HEK293 (cell line): Measurements from ENCODE around the gene PRKAG2.

ENCODE experiments used
- CTCF ChIA-PET: fragments of 350-600 bp; formaldehyde crosslinking; extraction: SDS; loops from one replicate; lab custom pipeline; 2021; ENCODE audit warnings: antibody characterized with exemption; lab: Yijun Ruan, JAX
- POLR2A ChIA-PET: fragments of 300-600 bp; formaldehyde crosslinking; extraction: SDS; loops from one replicate; lab custom pipeline; 2020; ENCODE audit warnings: antibody characterized with exemption, inconsistent platforms; lab: Yijun Ruan, JAX
- H3K27ac ChIP-seq: fragments of 200-500 bp; sonication (Bioruptor generic); 2 replicates; pipeline ENCODE4 v1.5.1; 2014; ENCODE audit warnings: low read depth, low read length, control low read depth, inconsistent platforms; ENCODE audit errors: extremely low read depth
- H3K36me3 ChIP-seq, 2 experiments: fragments of 200-500 bp in 1 of 2; sonication (Bioruptor generic) in 1 of 2; 1 replicate in 1 of 2; 2 replicates in 1 of 2; pipeline ENCODE4 v1.5.1; 2014 to 2017; ENCODE audit warnings: inconsistent platforms in 2 of 2, low read length in 2 of 2; ENCODE audit not compliant: control insufficient read depth in 2 of 2, insufficient read depth in 1 of 2
- H3K4me1 ChIP-seq: fragments of 200-500 bp; sonication (Bioruptor generic); 2 replicates; pipeline ENCODE4 v1.5.1; 2014; ENCODE audit warnings: mild to moderate bottlenecking, low read length, inconsistent platforms; ENCODE audit not compliant: control insufficient read depth, insufficient read depth
- H3K4me3 ChIP-seq: 2 replicates; pipeline ENCODE4 v1.5.1; 2011; ENCODE audit warnings: low read depth, mild to moderate bottlenecking, control low read depth, low read length, moderate library complexity
- H3K9me3 ChIP-seq: fragments of 200-500 bp; sonication (Bioruptor generic); 2 replicates; pipeline ENCODE4 v1.5.1; 2014; ENCODE audit warnings: low read depth, low read length, inconsistent platforms; ENCODE audit not compliant: control insufficient read depth, insufficient read depth
- FEZF1 ChIP-seq: fragments of 450-650 bp; formaldehyde crosslinking; IDR thresholded peaks from 2 replicates; pipeline ENCODE4 v1.5.1; 2016; ENCODE audit warnings: missing biosample characterization, missing genetic modification characterization
- ZBTB1 ChIP-seq: fragments of 450-650 bp; formaldehyde crosslinking; IDR thresholded peaks from 2 replicates; pipeline ENCODE4 v1.5.1; 2016; ENCODE audit warnings: missing biosample characterization, missing genetic modification characterization
- ZBTB20 ChIP-seq: fragments of 450-650 bp; formaldehyde crosslinking; IDR thresholded peaks from 2 replicates; pipeline ENCODE4 v1.5.1; 2016; ENCODE audit warnings: missing biosample characterization, missing genetic modification characterization
- ZBTB8A ChIP-seq: fragments of 450-650 bp; formaldehyde crosslinking; IDR thresholded peaks from 2 replicates; pipeline ENCODE4 v1.5.1; 2016; ENCODE audit warnings: missing biosample characterization, missing genetic modification characterization
- ZEB2 ChIP-seq: fragments of 450-650 bp; formaldehyde crosslinking; IDR thresholded peaks from 2 replicates; pipeline ENCODE4 v1.5.1; 2016; ENCODE audit warnings: missing biosample characterization, missing genetic modification characterization
- ZIC2 ChIP-seq: fragments of 450-650 bp; formaldehyde crosslinking; IDR thresholded peaks from 2 replicates; pipeline ENCODE4 v1.5.1; 2016; ENCODE audit warnings: missing biosample characterization, missing genetic modification characterization
- ZNF133 ChIP-seq: fragments of 450-650 bp; formaldehyde crosslinking; IDR thresholded peaks from 2 replicates; pipeline ENCODE4 v1.5.1; 2016; ENCODE audit warnings: missing biosample characterization, missing genetic modification characterization
- ZNF140 ChIP-seq: fragments of 450-650 bp; formaldehyde crosslinking; IDR thresholded peaks from 2 replicates; pipeline ENCODE4 v1.5.1; 2016; ENCODE audit warnings: missing biosample characterization, missing genetic modification characterization
- ZNF473 ChIP-seq: fragments of 450-650 bp; formaldehyde crosslinking; IDR thresholded peaks from 2 replicates; pipeline ENCODE4 v1.5.1; 2017; ENCODE audit warnings: missing biosample characterization, missing genetic modification characterization
- ZNF521 ChIP-seq: fragments of 450-650 bp; formaldehyde crosslinking; IDR thresholded peaks from 2 replicates; pipeline ENCODE4 v1.5.1; 2017; ENCODE audit warnings: missing biosample characterization, mild to moderate bottlenecking, missing genetic modification characterization
- ZNF624 ChIP-seq: fragments of 450-650 bp; formaldehyde crosslinking; IDR thresholded peaks from 2 replicates; pipeline ENCODE4 v1.5.1; 2017; ENCODE audit warnings: missing biosample characterization, missing genetic modification characterization
- ZNF658 ChIP-seq: fragments of 450-650 bp; formaldehyde crosslinking; IDR thresholded peaks from 2 replicates; pipeline ENCODE4; 2016; ENCODE audit warnings: missing biosample characterization, missing genetic modification characterization
- ZNF660 ChIP-seq: fragments of 450-650 bp; IDR thresholded peaks from 2 replicates; pipeline ENCODE4 v1.5.1; 2018; ENCODE audit warnings: missing biosample characterization, mild to moderate bottlenecking, missing genetic modification characterization
- ZNF670 ChIP-seq: fragments of 450-650 bp; formaldehyde crosslinking; IDR thresholded peaks from 2 replicates; pipeline ENCODE4 v1.5.1; 2016; ENCODE audit warnings: missing biosample characterization, missing genetic modification characterization, low read depth
- ZNF701 ChIP-seq: fragments of 450-650 bp; formaldehyde crosslinking; IDR thresholded peaks from 2 replicates; pipeline ENCODE4 v1.5.1; 2016; ENCODE audit warnings: missing biosample characterization, missing genetic modification characterization
- ZSCAN16 ChIP-seq: fragments of 450-650 bp; formaldehyde crosslinking; IDR thresholded peaks from 2 replicates; pipeline ENCODE4 v1.5.1; 2016; ENCODE audit warnings: missing biosample characterization, missing genetic modification characterization
- TF ChIP-seq, protein P1 (sequence below): fragments of 450-650 bp; formaldehyde crosslinking; IDR thresholded peaks from 2 replicates; pipeline ENCODE4 v1.5.1; 2017; ENCODE audit warnings: missing biosample characterization, missing genetic modification characterization
- TF ChIP-seq, protein P2 (sequence below): fragments of 450-650 bp; formaldehyde crosslinking; IDR thresholded peaks from 2 replicates; pipeline ENCODE4 v1.5.1; 2016; ENCODE audit warnings: missing biosample characterization, missing genetic modification characterization
- TF ChIP-seq, protein P3 (sequence below): fragments of 450-650 bp; formaldehyde crosslinking; IDR thresholded peaks from 2 replicates; pipeline ENCODE4 v1.5.1; 2017; ENCODE audit warnings: missing biosample characterization, missing genetic modification characterization
- TF ChIP-seq, protein P4 (sequence below): fragments of 450-650 bp; formaldehyde crosslinking; IDR thresholded peaks from 2 replicates; pipeline ENCODE4 v1.5.0; 2017; ENCODE audit warnings: missing biosample characterization, missing genetic modification characterization, borderline replicate concordance
- TF ChIP-seq, protein P5 (sequence below): fragments of 450-650 bp; formaldehyde crosslinking; IDR thresholded peaks from 2 replicates; pipeline ENCODE4 v1.5.1; 2016; ENCODE audit warnings: missing biosample characterization, missing genetic modification characterization

PRKAG2 gene

DNA sequence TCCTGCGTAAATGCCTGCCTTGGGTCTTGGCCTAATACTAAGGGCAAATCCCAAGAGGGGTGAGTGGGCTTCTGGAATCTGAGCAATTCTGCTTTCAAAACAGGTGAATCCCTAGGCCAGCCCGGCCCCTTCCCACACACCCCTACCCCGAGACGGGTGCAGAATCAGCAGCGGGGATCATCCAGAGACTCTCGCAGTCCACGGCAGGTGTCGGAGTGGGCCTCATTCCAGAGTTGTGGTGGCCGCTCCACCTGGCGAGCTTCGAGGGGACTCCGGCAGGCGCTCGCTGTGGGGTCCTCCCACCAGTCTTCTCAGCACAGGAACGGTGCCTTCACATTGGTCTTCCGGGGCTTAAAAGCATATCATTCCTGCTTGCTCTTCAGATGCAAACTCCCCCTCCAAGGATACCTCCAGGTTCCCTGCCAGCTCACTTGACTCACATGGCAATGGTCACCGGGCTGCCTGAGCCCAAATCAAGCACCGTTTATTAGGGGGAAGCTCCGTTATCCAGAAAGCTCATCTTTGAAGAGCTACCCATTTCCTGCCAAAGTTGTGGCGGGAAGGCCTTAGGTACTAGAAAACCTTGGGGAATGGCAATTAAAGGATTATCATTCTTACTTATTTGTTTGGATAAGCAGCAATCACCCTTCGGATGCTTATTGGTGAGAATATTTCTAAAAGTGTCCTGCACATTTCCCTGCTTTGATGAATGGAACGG lies 67.6 kb downstream of the PRKAG2 start (continued):
- no peak for TF ChIP-seq ZNF140 (tag by site-specific recombination)
- TF ChIP-seq, protein P1, sequence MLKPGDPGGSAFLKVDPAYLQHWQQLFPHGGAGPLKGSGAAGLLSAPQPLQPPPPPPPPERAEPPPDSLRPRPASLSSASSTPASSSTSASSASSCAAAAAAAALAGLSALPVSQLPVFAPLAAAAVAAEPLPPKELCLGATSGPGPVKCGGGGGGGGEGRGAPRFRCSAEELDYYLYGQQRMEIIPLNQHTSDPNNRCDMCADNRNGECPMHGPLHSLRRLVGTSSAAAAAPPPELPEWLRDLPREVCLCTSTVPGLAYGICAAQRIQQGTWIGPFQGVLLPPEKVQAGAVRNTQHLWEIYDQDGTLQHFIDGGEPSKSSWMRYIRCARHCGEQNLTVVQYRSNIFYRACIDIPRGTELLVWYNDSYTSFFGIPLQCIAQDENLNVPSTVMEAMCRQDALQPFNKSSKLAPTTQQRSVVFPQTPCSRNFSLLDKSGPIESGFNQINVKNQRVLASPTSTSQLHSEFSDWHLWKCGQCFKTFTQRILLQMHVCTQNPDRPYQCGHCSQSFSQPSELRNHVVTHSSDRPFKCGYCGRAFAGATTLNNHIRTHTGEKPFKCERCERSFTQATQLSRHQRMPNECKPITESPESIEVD (tag by site-specific recombination): peak; percentile 59; the same call in 1 of the 2 replicates
- no peak for TF ChIP-seq ZSCAN16
- no peak for TF ChIP-seq ZEB2 (tag by site-specific recombination)
- TF ChIP-seq ZBTB1 (tag by site-specific recombination): no peak
- TF ChIP-seq ZNF660: no peak
- TF ChIP-seq ZNF658 (tag by site-specific recombination): no peak
- TF ChIP-seq ZBTB8A: 0 out of 2 replicates have a peak, but pooled peaks have one; percentile 11

DNA sequence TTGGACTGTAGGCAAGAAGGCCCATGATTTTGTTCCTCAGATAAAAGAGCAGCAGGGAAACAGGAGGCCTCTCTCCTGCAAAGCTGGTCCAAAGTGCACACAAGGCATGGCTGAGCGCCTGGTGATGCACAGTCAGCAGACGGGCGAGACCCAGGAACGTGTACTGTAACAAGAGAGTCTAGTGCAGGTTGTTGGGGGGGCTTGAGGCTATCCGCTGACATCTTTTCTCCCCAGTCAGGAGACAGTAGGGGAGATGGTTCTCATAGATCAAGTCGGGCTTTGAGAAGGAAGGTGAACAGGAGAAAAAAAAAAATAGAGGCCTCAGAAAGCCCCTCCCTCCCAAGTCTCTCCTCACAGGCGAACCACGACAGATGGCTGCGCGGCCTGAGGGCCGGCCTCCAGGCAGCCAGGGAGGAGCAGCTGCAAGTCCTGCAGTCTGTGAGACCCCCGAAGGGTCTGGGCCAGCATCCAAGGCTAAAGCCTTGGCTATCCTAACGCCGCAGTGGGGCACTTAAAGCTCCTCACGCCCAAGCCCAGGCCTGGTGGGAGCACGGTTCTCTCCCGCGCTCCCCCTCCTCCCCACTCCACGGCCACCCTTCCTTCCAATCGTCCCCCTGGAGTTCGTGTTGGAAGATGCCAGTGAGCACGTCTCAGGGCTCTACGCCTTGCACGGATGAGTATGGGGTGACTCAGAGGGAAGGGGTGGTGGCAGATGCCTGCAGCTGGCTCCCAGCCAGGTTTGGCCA lies 68.3 kb downstream of the PRKAG2 start:
- ChIA-PET CTCF (interaction anchor here (0.7 kb wide), 2 partner anchors 177 to 440 kb away, joined by 3 to 4 read pairs; no protein-coding TSS in a partner anchor), POLR2A (interaction anchor here (0.9 kb wide), 1 partner anchor 11 kb away, joined by 3 read pairs; no protein-coding TSS in a partner anchor)
- no peak overlapping the region for H3K27ac ChIP-seq
- no peaks in the 10 kb centered on the region for H3K4me1 ChIP-seq
- no peak overlapping the region for H3K4me3 ChIP-seq
- no peaks in the 10 kb centered on the region for H3K36me3 ChIP-seq
- TF ChIP-seq ZNF473 (tag by site-specific recombination): no peak
- TF ChIP-seq, protein P2, sequence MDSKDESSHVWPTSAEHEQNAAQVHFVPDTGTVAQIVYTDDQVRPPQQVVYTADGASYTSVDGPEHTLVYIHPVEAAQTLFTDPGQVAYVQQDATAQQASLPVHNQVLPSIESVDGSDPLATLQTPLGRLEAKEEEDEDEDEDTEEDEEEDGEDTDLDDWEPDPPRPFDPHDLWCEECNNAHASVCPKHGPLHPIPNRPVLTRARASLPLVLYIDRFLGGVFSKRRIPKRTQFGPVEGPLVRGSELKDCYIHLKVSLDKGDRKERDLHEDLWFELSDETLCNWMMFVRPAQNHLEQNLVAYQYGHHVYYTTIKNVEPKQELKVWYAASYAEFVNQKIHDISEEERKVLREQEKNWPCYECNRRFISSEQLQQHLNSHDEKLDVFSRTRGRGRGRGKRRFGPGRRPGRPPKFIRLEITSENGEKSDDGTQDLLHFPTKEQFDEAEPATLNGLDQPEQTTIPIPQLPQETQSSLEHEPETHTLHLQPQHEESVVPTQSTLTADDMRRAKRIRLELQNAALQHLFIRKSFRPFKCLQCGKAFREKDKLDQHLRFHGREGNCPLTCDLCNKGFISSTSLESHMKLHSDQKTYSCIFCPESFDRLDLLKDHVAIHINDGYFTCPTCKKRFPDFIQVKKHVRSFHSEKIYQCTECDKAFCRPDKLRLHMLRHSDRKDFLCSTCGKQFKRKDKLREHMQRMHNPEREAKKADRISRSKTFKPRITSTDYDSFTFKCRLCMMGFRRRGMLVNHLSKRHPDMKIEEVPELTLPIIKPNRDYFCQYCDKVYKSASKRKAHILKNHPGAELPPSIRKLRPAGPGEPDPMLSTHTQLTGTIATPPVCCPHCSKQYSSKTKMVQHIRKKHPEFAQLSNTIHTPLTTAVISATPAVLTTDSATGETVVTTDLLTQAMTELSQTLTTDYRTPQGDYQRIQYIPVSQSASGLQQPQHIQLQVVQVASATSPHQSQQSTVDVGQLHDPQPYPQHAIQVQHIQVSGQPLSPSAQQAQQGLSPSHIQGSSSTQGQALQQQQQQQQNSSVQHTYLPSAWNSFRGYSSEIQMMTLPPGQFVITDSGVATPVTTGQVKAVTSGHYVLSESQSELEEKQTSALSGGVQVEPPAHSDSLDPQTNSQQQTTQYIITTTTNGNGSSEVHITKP (tag by site-specific recombination): peak; percentile 24; the same call in 1 of the 2 replicates
- H3K9me3 ChIP-seq: no peaks in the 10 kb centered on the region

DNA sequence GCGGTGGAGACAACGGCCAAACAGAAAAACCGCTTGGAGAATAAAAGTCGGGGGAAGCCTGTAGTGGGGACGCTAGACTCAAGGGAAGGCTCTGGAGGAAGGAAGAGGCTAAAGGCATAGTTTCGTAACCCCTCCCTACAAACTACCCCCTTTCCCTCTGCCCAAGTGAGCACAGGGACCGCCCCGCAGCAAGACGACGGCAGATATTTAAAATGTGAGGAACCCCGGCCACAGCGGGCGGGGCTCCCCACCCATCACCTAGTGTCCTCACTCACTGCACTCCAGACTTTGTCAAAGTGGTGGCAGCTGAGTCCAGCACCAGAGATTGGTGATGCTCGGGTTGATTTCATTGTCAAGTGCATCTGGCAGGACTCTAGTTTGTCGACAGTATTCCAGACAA lies 69.1 kb downstream of the PRKAG2 start:
- no peaks in the 10 kb centered on the region for H3K4me1 ChIP-seq
- H3K4me3 ChIP-seq: no peak overlapping the region
- ChIA-PET POLR2A (interaction anchor here (0.6 kb wide), 1 partner anchor 1794 kb away, joined by 3 read pairs; no protein-coding TSS in a partner anchor), CTCF (interaction anchor here (0.7 kb wide), 1 partner anchor 176 kb away, joined by 3 read pairs; no protein-coding TSS in a partner anchor)
- H3K36me3 ChIP-seq: no peaks in the 10 kb centered on the region
- no peak overlapping the region for H3K27ac ChIP-seq
- no peaks in the 10 kb centered on the region for H3K9me3 ChIP-seq
- TF ChIP-seq, protein P3, sequence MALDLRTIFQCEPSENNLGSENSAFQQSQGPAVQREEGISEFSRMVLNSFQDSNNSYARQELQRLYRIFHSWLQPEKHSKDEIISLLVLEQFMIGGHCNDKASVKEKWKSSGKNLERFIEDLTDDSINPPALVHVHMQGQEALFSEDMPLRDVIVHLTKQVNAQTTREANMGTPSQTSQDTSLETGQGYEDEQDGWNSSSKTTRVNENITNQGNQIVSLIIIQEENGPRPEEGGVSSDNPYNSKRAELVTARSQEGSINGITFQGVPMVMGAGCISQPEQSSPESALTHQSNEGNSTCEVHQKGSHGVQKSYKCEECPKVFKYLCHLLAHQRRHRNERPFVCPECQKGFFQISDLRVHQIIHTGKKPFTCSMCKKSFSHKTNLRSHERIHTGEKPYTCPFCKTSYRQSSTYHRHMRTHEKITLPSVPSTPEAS (tag by site-specific recombination): no peak
- TF ChIP-seq ZNF658 (tag by site-specific recombination) (no peak), ZNF133 (tag by site-specific recombination) (no peak), ZNF701 (no peak), ZBTB20 (tag by site-specific recombination) (no peak), ZIC2 (tag by site-specific recombination) (no peak), ZNF624 (no peak), ZNF670 (tag by site-specific recombination) (no peak), ZNF521 (no peak), FEZF1 (tag by site-specific recombination) (no peak)
- TF ChIP-seq, protein P4, sequence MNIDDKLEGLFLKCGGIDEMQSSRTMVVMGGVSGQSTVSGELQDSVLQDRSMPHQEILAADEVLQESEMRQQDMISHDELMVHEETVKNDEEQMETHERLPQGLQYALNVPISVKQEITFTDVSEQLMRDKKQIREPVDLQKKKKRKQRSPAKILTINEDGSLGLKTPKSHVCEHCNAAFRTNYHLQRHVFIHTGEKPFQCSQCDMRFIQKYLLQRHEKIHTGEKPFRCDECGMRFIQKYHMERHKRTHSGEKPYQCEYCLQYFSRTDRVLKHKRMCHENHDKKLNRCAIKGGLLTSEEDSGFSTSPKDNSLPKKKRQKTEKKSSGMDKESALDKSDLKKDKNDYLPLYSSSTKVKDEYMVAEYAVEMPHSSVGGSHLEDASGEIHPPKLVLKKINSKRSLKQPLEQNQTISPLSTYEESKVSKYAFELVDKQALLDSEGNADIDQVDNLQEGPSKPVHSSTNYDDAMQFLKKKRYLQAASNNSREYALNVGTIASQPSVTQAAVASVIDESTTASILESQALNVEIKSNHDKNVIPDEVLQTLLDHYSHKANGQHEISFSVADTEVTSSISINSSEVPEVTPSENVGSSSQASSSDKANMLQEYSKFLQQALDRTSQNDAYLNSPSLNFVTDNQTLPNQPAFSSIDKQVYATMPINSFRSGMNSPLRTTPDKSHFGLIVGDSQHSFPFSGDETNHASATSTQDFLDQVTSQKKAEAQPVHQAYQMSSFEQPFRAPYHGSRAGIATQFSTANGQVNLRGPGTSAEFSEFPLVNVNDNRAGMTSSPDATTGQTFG: no peak
- TF ChIP-seq, protein P5, sequence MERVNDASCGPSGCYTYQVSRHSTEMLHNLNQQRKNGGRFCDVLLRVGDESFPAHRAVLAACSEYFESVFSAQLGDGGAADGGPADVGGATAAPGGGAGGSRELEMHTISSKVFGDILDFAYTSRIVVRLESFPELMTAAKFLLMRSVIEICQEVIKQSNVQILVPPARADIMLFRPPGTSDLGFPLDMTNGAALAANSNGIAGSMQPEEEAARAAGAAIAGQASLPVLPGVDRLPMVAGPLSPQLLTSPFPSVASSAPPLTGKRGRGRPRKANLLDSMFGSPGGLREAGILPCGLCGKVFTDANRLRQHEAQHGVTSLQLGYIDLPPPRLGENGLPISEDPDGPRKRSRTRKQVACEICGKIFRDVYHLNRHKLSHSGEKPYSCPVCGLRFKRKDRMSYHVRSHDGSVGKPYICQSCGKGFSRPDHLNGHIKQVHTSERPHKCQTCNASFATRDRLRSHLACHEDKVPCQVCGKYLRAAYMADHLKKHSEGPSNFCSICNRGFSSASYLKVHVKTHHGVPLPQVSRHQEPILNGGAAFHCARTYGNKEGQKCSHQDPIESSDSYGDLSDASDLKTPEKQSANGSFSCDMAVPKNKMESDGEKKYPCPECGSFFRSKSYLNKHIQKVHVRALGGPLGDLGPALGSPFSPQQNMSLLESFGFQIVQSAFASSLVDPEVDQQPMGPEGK: no peak
